Fibroblast of lung (primary cell): Measurements from ENCODE around the gene FAM174B.
"Not testable (repeated sequence)": the region's sequence is repeated elsewhere in the genome, so short reads cannot be mapped to it uniquely, and the experiment has no call there.

Source experiments
- CTCF ChIP-seq, 2 donors: IDR thresholded peaks in 1 of 2; conservative IDR thresholded peaks in 1 of 2; 1 replicate in 1 of 2; 2 replicates in 1 of 2; pipeline ENCODE4 v1.5.1; 2011 to 2012; ENCODE audit warnings: low read length in 2 of 2, control low read depth in 1 of 2, inconsistent platforms in 1 of 2, low read depth in 1 of 2, mild to moderate bottlenecking in 1 of 2
- EZH2 ChIP-seq: IDR thresholded peaks from 2 replicates; pipeline ENCODE4 v1.5.1; 2012; ENCODE audit warnings: low read length, control low read depth, mild to moderate bottlenecking; ENCODE audit errors: missing control alignments

- not testable (repeated sequence) for TF ChIP-seq EZH2; CTCF (conservative IDR thresholded peaks at IDR 0.05 in 1 of 2, IDR thresholded peaks at IDR 0.05 in 1 of 2; ENCODE audit: low read depth in 1 of 2, low read length in 2 of 2)
These were observed 48.8 kb downstream of the FAM174B start for GRCh38 chr15:92606836-92607150.
